Esophagus muscularis mucosa (tissue), 4 donors: ENCODE results near the gene RAB11FIP4. TPM values are rescaled to one million over a fixed set of nuclear protein-coding genes. Genes with fewer than 3 reads are reported as not detected.
"Not testable (repeated sequence)": the region's sequence is repeated elsewhere in the genome, so short reads cannot be mapped to it uniquely, and the experiment has no call there.

ENCODE experiments used
- DNase-seq: peaks from one replicate; pipeline ENCODE4 v3.0.0-alpha.2; 2017; ENCODE audit errors: extremely low spot score
- H3K27ac ChIP-seq, 4 donors: fragments of 200-600 bp; sonication (generic); replicated peaks in 1 of 4; 1 replicate in 3 of 4; 2 replicates in 1 of 4; pipeline ENCODE4 v1.5.1; 2016 to 2019; ENCODE audit warnings: mild to moderate bottlenecking in 1 of 4
- H3K27me3 ChIP-seq, 4 donors: fragments of 200-600 bp; sonication (generic); one replicate each; pipeline versions ENCODE4 v1.5.1 to v1.6.0; 2016 to 2019
- H3K36me3 ChIP-seq, 4 donors: fragments of 200-600 bp; sonication (generic); one replicate each; pipeline ENCODE4 v1.5.1; 2016 to 2019
- H3K4me1 ChIP-seq, 4 donors: fragments of 200-600 bp; sonication (generic); one replicate each; pipeline ENCODE4 v1.5.1; 2016 to 2019
- H3K4me3 ChIP-seq, 4 donors: fragments of 200-600 bp; sonication (generic); 1 replicate in 2 of 4; 2 replicates in 2 of 4; pipeline ENCODE4 v1.5.1; 2016 to 2019; ENCODE audit warnings: mild to moderate bottlenecking in 4 of 4, moderate library complexity in 1 of 4
- H3K9me3 ChIP-seq, 4 donors: fragments of 200-600 bp; sonication (generic); 1 replicate in 3 of 4; 2 replicates in 1 of 4; pipeline ENCODE4 v1.5.1; 2016 to 2019
- EP300 ChIP-seq: sonication (generic); formaldehyde crosslinking; IDR thresholded peaks from one replicate; pipeline ENCODE4 v1.6.1; 2017; ENCODE audit warnings: antibody characterized with exemption
- POLR2A ChIP-seq: fragments of 450-650 bp; IDR thresholded peaks from one replicate; pipeline ENCODE4 v1.6.1; 2017; ENCODE audit warnings: antibody characterized with exemption, moderate library complexity, mild to moderate bottlenecking, low read depth
- POLR2AphosphoS5 ChIP-seq, 2 donors: sonication (generic); formaldehyde crosslinking; IDR thresholded peaks; one replicate each; pipeline ENCODE4 v1.6.1; 2017; ENCODE audit warnings: antibody characterized with exemption in 2 of 2
- WGBS: methylation state at CpG from one replicate; pipeline ENCODE4 v1.1.5; 2018; 5-methylcytosine and 5-hydroxymethylcytosine counted together
- intact Hi-C: fragments of 100-400 bp; cut with DNase I; formaldehyde crosslinking; loops from one replicate; pipeline ENCODE4 v1.15.1; 2023
- total RNA-seq, 4 donors: library from RNA; depleted of rRNA; stranded (reverse); fragments of >200 nt; gene quantifications; one replicate each; pipeline versions ENCODE4 v1.1.0 to v1.2.1, GENCODE V29; 2016
- TF ChIP-seq, protein P1 (sequence below), 3 experiments: fragments of 200-600 bp in 2 of 3; fragments of 450-650 bp in 1 of 3; sonication (generic) in 2 of 3; IDR thresholded peaks; one replicate each; pipeline ENCODE4 v1.5.1; 2017 to 2019; ENCODE audit warnings: antibody characterized with exemption in 3 of 3, mild to moderate bottlenecking in 2 of 3, moderate library complexity in 1 of 3

The RAB11FIP4 gene
- total RNA-seq, 4 donors from 2014 or later = 0.75 to 2.3 (median 1.7) TPM

GRCh38 chr17:31435581-31435980 lies 44.1 kb downstream of the RAB11FIP4 start:
- Histone ChIP-seq H3K9me3 (no peaks in the 10 kb centered on the region), H3K27me3 (peaks cover 0 to 39% (median 0%) of the 10 kb centered on the region in 4 donors), H3K27ac (no peak overlapping the region), H3K4me3 (no peak overlapping the region), H3K36me3 (no peaks in the 10 kb centered on the region), H3K4me1 (peaks cover 0 to 7% (median 5%) of the 10 kb centered on the region in 4 donors)
- DNase-seq = no peak
- intact Hi-C loops = loop anchor here (5.0 kb wide), 1 partner anchor 422 kb away; the partner anchor contains the start of gene COPRS
- WGBS = 60% methylated on average over 2 of the region's 2 CpGs
- no peak for TF ChIP-seq POLR2AphosphoS5 (IDR thresholded peaks at IDR 0.05)
- TF ChIP-seq POLR2A = no peak
- no peak for TF ChIP-seq EP300
- TF ChIP-seq, protein P1, sequence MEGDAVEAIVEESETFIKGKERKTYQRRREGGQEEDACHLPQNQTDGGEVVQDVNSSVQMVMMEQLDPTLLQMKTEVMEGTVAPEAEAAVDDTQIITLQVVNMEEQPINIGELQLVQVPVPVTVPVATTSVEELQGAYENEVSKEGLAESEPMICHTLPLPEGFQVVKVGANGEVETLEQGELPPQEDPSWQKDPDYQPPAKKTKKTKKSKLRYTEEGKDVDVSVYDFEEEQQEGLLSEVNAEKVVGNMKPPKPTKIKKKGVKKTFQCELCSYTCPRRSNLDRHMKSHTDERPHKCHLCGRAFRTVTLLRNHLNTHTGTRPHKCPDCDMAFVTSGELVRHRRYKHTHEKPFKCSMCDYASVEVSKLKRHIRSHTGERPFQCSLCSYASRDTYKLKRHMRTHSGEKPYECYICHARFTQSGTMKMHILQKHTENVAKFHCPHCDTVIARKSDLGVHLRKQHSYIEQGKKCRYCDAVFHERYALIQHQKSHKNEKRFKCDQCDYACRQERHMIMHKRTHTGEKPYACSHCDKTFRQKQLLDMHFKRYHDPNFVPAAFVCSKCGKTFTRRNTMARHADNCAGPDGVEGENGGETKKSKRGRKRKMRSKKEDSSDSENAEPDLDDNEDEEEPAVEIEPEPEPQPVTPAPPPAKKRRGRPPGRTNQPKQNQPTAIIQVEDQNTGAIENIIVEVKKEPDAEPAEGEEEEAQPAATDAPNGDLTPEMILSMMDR (IDR thresholded peaks at IDR 0.05) = no peak

GRCh38 chr17:31437720-31438400 lies 46.4 kb downstream of the RAB11FIP4 start:
- Histone ChIP-seq H3K27ac (no peak overlapping the region), H3K9me3 (no peaks in the 10 kb centered on the region), H3K36me3 (no peaks in the 10 kb centered on the region), H3K4me3 (no peak overlapping the region), H3K4me1 (peaks cover 0 to 7% (median 5%) of the 10 kb centered on the region in 4 donors), H3K27me3 (peaks cover 0 to 19% (median 0%) of the 10 kb centered on the region in 4 donors)
- TF ChIP-seq, protein P1 (IDR thresholded peaks at IDR 0.05) = no peak
- TF ChIP-seq EP300 (no peak), POLR2A (no peak), POLR2AphosphoS5 (IDR thresholded peaks at IDR 0.05) (no peak)
- intact Hi-C loops = loop anchor here (1.0 to 5.0 kb wide), 2 partner anchors 87 to 419 kb away; partner anchors contain the start of gene COPRS
- WGBS = 60% methylated on average over 2 of the region's 11 CpGs
- no peak for DNase-seq

DNA sequence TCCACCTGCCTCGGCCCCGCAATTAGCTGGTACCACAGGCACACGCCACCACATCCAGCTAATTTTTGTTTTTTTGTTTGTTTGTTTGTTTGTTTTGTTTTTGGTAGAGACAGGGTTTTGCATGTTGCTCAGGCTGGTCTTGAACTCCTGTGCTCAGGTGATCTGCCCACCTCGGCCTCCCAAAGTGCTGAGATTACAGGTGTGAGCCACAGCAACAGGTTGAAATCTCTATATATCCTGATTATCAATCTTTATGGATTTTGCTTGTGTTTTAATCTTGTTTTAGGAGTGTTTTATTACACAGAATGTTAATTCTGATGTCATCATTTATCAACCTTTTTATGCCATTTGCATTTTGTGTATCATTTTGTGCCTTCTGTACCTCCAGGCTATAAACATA lies 48.2 kb downstream of the RAB11FIP4 start:
- Histone ChIP-seq H3K4me1 (peaks cover 0 to 7% (median 5%) of the 10 kb centered on the region in 4 donors), H3K9me3 (no peaks in the 10 kb centered on the region), H3K27ac (no peak overlapping the region), H3K27me3 (peaks cover 0 to under 1% (median 0%) of the 10 kb centered on the region in 4 donors), H3K4me3 (no peak overlapping the region), H3K36me3 (no peaks in the 10 kb centered on the region)
- TF ChIP-seq POLR2A (no peak), POLR2AphosphoS5 (IDR thresholded peaks at IDR 0.05) (no peak), EP300 (no peak)
- 91% methylated on average over 4 of the region's 4 CpGs for WGBS
- no peak for DNase-seq
- intact Hi-C loops = loop anchor here (5.0 kb wide), 1 partner anchor 418 kb away; the partner anchor contains the start of gene COPRS

GRCh38 chr17:31442276-31442675 lies 50.8 kb downstream of the RAB11FIP4 start:
- intact Hi-C loops = no loop called here
- TF ChIP-seq POLR2AphosphoS5 (IDR thresholded peaks at IDR 0.05) = no peak
- TF ChIP-seq EP300 = no peak
- TF ChIP-seq, protein P1 (IDR thresholded peaks at IDR 0.05) = no peak
- TF ChIP-seq POLR2A = no peak
- Histone ChIP-seq H3K27ac (no peak overlapping the region), H3K9me3 (no peaks in the 10 kb centered on the region), H3K4me1 (peaks cover 0 to 5% (median 4%) of the 10 kb centered on the region in 4 donors), H3K27me3 (no peaks in the 10 kb centered on the region), H3K36me3 (no peaks in the 10 kb centered on the region), H3K4me3 (no peak overlapping the region)
- WGBS = 74% methylated on average over 5 of the region's 5 CpGs
- no peak for DNase-seq

DNA sequence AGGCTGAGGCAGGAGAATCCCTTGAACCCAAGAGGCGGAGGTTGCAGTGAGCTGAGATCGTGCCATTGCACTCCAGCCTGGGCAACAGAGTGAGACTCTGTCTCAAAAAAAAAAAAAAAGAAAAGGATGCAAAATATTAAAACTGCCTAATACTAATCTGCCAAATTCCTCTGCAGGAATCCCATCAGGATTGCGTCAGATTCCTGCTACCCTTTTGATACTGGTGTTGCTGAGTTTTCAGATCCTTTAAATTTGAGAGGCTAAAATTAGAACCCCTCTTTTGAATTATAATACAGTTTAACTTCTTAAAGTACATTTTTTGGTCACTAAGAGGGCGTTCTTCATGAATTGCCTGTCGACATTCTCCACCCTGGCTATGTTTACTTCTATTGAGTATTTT lies 51.4 kb downstream of the RAB11FIP4 start:
- intact Hi-C loops, H3K9me3 ChIP-seq, H3K4me1 ChIP-seq, H3K4me3 ChIP-seq, H3K27ac ChIP-seq, H3K36me3 ChIP-seq, H3K27me3 ChIP-seq, DNase-seq: not testable (repeated sequence)
- 78% methylated on average over 5 of the region's 5 CpGs for WGBS
